Activated naive CD8-positive, alpha-beta T cell treated with anti-CD3 and anti-CD28 coated beads, Interleukin-2, amount 10 ng/mL, durations not matched to agents 7 days and 5 days (primary cell): ENCODE data around the gene DNAJA3. TPM values are rescaled to one million over a fixed set of nuclear protein-coding genes. Genes with fewer than 3 reads are reported as not detected.
A peak's percentile ranks its signal among the peaks of the same experiment; 100 is the strongest.

Source experiments
- ATAC-seq: fragments of 150-1000 bp; cut with Tn5 transposase; one replicate; pipeline ENCODE4 v1.10.0; 2021; ENCODE audit warnings: low read depth, moderate library complexity
- POLR2A ChIA-PET: fragments of 350-600 bp; sonication (Branson Sonifier 250); formaldehyde crosslinking; loops from one replicate; lab custom pipeline; 2021; ENCODE audit warnings: antibody characterized with exemption; lab: Charles Lee
- DNase-seq: peaks from one replicate; pipeline ENCODE4 v3.0.0; 2021
- H3K27ac Mint-ChIP-seq: one replicate; pipeline ENCODE4 v1.8.0; 2022; ENCODE audit warnings: mild to moderate bottlenecking, mixed read lengths
- H3K27me3 Mint-ChIP-seq: one replicate; pipeline ENCODE4 v1.8.0; 2022; ENCODE audit warnings: mild to moderate bottlenecking, moderate library complexity, mixed read lengths
- H3K36me3 Mint-ChIP-seq: one replicate; pipeline ENCODE4 v1.8.0; 2021; ENCODE audit warnings: mild to moderate bottlenecking, mixed read lengths
- H3K4me1 Mint-ChIP-seq: one replicate; pipeline ENCODE4 v1.8.0; 2021; ENCODE audit warnings: mixed read lengths
- H3K4me3 Mint-ChIP-seq: one replicate; pipeline ENCODE4 v1.8.0; 2022; ENCODE audit warnings: mild to moderate bottlenecking, moderate library complexity, mixed read lengths
- H3K9me3 Mint-ChIP-seq: one replicate; pipeline ENCODE4 v1.8.0; 2021; ENCODE audit warnings: mixed read lengths
- total RNA-seq, 2 experiments: library from RNA; stranded (reverse); gene quantifications; one replicate each; pipeline ENCODE4 v1.2.3, GENCODE V29; 2021

The DNAJA3 gene
- total RNA-seq, 2 experiments from 2014 or later = 52.2 to 62.2 TPM

DNA sequence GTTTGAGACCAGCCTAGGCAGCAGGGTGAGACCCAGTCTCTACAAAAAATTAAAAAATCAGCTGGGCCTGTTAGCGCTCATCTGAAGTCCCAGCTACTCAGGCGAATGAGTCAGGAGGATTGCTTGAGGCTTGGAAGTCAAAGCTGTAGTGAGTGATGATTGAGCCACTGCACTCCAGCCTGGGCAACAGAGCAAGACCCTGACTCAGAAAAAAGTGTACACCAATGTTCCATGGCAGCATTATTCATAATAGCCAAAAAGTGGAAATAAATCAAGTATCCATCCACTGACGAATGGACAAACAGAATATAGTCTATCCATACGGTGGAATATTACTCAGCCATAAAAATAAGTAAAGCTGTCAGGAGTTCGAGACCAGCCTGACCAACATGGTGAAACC lies 46.2 kb downstream of the DNAJA3 start:
- Mint-ChIP-seq H3K36me3 (peaks cover 9% of the 10 kb centered on the region), H3K4me1 (peaks cover 21% of the 10 kb centered on the region), H3K27ac (no peak overlapping the region), H3K9me3 (no peaks in the 10 kb centered on the region), H3K4me3 (no peak overlapping the region), H3K27me3 (no peaks in the 10 kb centered on the region)
- ATAC-seq (no peak), DNase-seq (no peak)
- POLR2A ChIA-PET = interaction anchor here (0.6 to 0.7 kb wide), 2 partner anchors 9 to 169 kb away, joined by 4 to 7 read pairs; no protein-coding TSS in a partner anchor

DNA sequence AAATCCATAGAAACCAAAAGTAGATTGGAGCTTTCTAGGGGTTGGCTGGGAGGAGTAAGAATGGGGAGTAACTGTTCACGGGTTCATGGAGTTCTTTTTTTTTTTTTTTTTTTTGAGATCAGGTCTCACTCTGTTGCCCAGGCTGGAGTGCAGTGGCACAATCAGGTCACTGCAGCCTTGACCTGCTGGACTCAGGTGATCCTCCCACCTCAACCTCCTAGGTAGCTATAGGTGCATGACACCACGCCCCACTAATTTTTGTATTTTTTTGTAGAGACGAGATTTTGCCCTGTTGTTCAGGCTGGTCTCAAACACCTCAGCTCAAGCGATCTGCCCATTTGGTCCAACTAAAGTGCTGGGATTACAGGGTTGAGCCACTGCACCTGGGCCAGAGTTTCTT lies 47.2 kb downstream of the DNAJA3 start:
- Mint-ChIP-seq H3K27ac (peak overlapping the region; percentile 43), H3K36me3 (peaks cover 7% of the 10 kb centered on the region), H3K4me1 (peaks cover 26% of the 10 kb centered on the region), H3K4me3 (peak overlapping the region; percentile 90), H3K27me3 (no peaks in the 10 kb centered on the region), H3K9me3 (no peaks in the 10 kb centered on the region)
- no peak for ATAC-seq
- POLR2A ChIA-PET = interaction anchor here (1.2 kb wide), 1 partner anchor 75 kb away, joined by 3 read pairs; no protein-coding TSS in a partner anchor
- no peak for DNase-seq

DNA sequence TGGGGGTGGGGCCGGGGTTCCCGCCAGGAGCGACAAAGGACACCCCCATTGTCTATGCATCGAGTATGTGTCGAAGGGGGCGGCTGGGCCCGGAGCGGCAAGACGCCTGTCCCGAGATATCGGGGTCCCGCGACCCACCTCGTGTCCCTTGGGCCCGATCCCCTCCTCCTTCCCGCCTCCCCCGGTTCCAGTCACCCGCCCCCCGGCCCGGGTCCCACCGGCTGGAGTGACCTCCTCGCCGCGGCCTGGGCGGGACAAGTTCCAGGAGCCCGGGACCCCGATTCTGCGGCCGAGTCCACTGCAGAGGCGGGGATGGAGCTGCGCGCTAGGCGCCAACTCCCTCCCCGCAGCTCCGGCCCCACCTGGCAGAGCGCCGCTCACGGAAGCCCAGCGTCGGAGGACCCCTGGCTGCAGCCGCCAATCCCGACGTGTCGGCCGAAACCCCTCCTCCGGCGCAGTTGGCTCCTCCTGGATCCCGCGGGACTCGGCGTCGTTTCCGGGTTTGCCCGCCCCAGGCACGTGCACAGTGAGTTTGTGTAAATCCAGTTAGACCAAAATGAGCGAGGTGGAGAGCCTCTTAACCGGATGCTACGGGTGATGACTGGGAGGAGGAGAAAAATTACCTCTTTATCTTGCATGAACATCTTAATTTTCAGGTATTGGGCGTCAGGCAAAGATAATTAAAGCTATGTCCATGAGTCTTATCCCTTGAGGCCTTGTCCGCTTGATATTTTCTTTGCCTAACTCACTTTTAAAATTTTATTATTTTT lies 48.7 kb downstream of the DNAJA3 start, which contains the start of gene NMRAL1:
TSS of gene NMRAL1 (minus strand) at position 434 of the 770 bp plus-strand sequence. CDS start 493 bp downstream, outside the sequence.
- Mint-ChIP-seq H3K4me3 (peak within 1 kb of the TSS; percentile 95), H3K27me3 (no peaks in the 10 kb centered on the region), H3K4me1 (peaks cover 33% of the 10 kb centered on the region), H3K9me3 (no peaks in the 10 kb centered on the region), H3K27ac (peak within 1 kb of the TSS; percentile 95), H3K36me3 (peaks cover 14% of the 10 kb centered on the region)
- DNase-seq = peak; percentile 90
- POLR2A ChIA-PET = interaction anchor here (0.5 to 6.6 kb wide), 10 partner anchors 9 to 360 kb away, joined by 3 to 112 read pairs (median 6); partner anchors contain the start of genes CORO7 and TFAP4
- ATAC-seq = peak; percentile 66

GRCh38 chr16:4475880-4476788 lies 50.5 kb downstream of the DNAJA3 start, which contains the start of gene HMOX2:
TSS of gene HMOX2 (plus strand) at chr16:4476398. CDS start at chr16:4505525, 29,127 bp downstream.
- peak within 1 kb of the TSS; percentile 89 for H3K27ac Mint-ChIP-seq
- peaks cover 31% of the 10 kb centered on the region for H3K4me1 Mint-ChIP-seq
- no peaks in the 10 kb centered on the region for H3K27me3 Mint-ChIP-seq
- peaks cover 13% of the 10 kb centered on the region for H3K36me3 Mint-ChIP-seq
- DNase-seq = peak; percentile 99
- POLR2A ChIA-PET = interaction anchor here (0.6 to 6.6 kb wide), 21 partner anchors 9 to 759 kb away, joined by 3 to 112 read pairs (median 5); partner anchors contain the start of genes CDIP1, CORO7, DNAAF8 and TFAP4
- no peaks in the 10 kb centered on the region for H3K9me3 Mint-ChIP-seq
- peak within 1 kb of the TSS; percentile 95 for H3K4me3 Mint-ChIP-seq
- peak; percentile 78 for ATAC-seq

DNA sequence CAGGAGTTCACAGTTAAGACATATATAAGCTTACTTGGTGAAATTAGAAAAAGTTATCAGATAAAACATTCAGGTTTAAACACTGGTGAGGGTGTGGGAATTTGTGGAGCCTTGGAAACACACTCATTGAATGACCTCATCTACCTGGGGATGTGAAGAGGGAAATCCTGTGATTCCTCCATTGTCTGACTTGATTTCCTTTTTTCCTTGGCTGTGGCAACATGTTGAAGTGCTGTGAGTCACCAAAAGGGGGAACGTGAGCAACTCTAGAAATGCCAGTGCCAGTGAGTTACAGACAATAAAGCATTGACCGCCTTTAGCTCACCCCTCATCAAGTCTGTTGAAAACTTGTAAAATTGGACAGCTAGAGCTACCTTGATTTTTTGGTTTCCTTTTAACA lies 52.3 kb downstream of the DNAJA3 start:
- DNase-seq (no peak), ATAC-seq (no peak)
- H3K4me1 Mint-ChIP-seq = peaks cover 42% of the 10 kb centered on the region
- H3K27ac Mint-ChIP-seq = peak overlapping the region; percentile 89
- no peaks in the 10 kb centered on the region for H3K9me3 Mint-ChIP-seq
- POLR2A ChIA-PET = interaction anchor here (0.6 to 6.6 kb wide), 7 partner anchors 10 to 216 kb away, joined by 3 to 112 read pairs (median 21); partner anchors contain the start of genes CORO7 and NUDT16L1
- peak overlapping the region; percentile 95 for H3K4me3 Mint-ChIP-seq
- peaks cover 17% of the 10 kb centered on the region for H3K36me3 Mint-ChIP-seq
- no peaks in the 10 kb centered on the region for H3K27me3 Mint-ChIP-seq

- Mint-ChIP-seq H3K4me3 (peak overlapping the region; percentile 36), H3K36me3 (peaks cover 30% of the 10 kb centered on the region), H3K4me1 (peaks cover 43% of the 10 kb centered on the region), H3K9me3 (no peaks in the 10 kb centered on the region), H3K27ac (peak overlapping the region; percentile 82), H3K27me3 (no peaks in the 10 kb centered on the region)
- POLR2A ChIA-PET = interaction anchor here (0.7 to 2.1 kb wide), 5 partner anchors 24 to 227 kb away, joined by 3 to 13 read pairs (median 3); partner anchors contain the start of gene MGRN1
- DNase-seq (no peak), ATAC-seq (no peak)
Observed at GRCh38 chr16:4481526-4481925, 55.9 kb downstream of the DNAJA3 start.

DNA sequence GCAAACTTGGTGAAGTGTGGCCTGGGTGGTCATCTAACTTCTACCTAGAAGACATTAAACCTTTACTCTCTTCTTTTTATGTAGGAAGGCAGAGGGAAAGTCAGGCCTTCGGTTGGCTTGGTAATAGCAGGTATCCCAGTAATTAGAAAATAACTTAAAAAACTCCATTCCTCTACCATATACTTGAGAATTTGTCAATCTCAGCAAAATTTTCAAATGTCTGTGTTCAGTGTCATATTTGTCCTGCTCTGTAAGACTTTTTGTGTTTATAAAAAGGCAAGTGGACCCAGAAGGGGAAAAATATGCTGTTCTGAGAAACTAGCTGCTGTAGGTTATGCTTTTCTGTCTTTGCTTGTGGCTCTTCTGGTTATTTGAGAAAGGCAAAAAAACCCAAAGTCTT lies 56.3 kb downstream of the DNAJA3 start:
- Mint-ChIP-seq H3K4me3 (peak overlapping the region; percentile 36), H3K9me3 (no peaks in the 10 kb centered on the region), H3K27me3 (no peaks in the 10 kb centered on the region), H3K36me3 (peaks cover 31% of the 10 kb centered on the region), H3K4me1 (peaks cover 45% of the 10 kb centered on the region), H3K27ac (peak overlapping the region; percentile 82)
- DNase-seq (no peak), ATAC-seq (peak; percentile 34)
- POLR2A ChIA-PET = interaction anchor here (0.8 to 2.1 kb wide), 3 partner anchors 23 to 142 kb away, joined by 3 to 13 read pairs (median 5); partner anchors contain the start of gene MGRN1

- DNase-seq (no peak), ATAC-seq (no peak)
- peak overlapping the region; percentile 97 for H3K27ac Mint-ChIP-seq
- H3K9me3 Mint-ChIP-seq = no peaks in the 10 kb centered on the region
- H3K36me3 Mint-ChIP-seq = peaks cover 30% of the 10 kb centered on the region
- H3K4me1 Mint-ChIP-seq = peaks cover 55% of the 10 kb centered on the region
- no peak overlapping the region for H3K4me3 Mint-ChIP-seq
- POLR2A ChIA-PET = interaction anchor here (0.6 to 5.6 kb wide), 5 partner anchors 9 to 72 kb away, joined by 4 to 112 read pairs (median 6); partner anchors contain the start of genes HMOX2 and NMRAL1
- no peaks in the 10 kb centered on the region for H3K27me3 Mint-ChIP-seq
Observed at GRCh38 chr16:4486126-4486893, 60.6 kb downstream of the DNAJA3 start.

DNA sequence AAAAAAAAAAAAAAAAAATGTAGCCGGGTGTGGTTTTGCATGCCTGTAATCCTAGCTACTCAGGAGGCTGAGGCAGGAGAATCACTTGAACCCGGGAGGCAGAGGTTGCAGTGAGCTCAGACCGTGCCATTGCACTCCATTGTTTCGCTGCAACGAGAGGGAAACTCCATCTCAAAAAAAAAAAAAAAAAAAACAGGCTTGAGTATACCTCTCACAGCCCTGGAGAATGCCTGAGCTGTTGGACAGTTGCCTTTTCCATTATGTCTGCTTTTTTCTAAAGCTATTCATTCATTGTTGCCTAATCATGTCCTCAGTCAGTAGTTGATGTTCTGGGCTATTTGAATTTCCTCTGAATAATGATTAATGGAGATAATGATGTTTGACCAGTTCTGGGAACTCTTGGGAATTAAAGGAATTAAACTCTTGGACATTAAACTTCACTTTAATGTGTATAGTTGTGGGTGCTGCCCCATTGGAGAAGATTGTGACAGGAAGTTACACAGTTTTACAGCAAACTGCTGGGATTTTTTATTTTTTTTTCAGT lies 62.4 kb downstream of the DNAJA3 start:
- Mint-ChIP-seq H3K27me3 (no peaks in the 10 kb centered on the region), H3K36me3 (peaks cover 24% of the 10 kb centered on the region), H3K27ac (peak overlapping the region; percentile 97), H3K4me3 (peak overlapping the region; percentile 84), H3K9me3 (no peaks in the 10 kb centered on the region), H3K4me1 (peaks cover 41% of the 10 kb centered on the region)
- ATAC-seq (peak; percentile 52), DNase-seq (no peak)
- POLR2A ChIA-PET = interaction anchor here (0.7 to 5.6 kb wide), 8 partner anchors 11 to 405 kb away, joined by 3 to 112 read pairs (median 4); partner anchors contain the start of genes HMOX2 and NMRAL1

GRCh38 chr16:4488499-4488967 lies 62.9 kb downstream of the DNAJA3 start:
- Mint-ChIP-seq H3K27me3 (no peaks in the 10 kb centered on the region), H3K36me3 (peaks cover 26% of the 10 kb centered on the region), H3K4me1 (peaks cover 43% of the 10 kb centered on the region), H3K27ac (peak overlapping the region; percentile 97), H3K9me3 (no peaks in the 10 kb centered on the region), H3K4me3 (peak overlapping the region; percentile 84)
- POLR2A ChIA-PET = interaction anchor here (0.7 to 5.6 kb wide), 4 partner anchors 11 to 49 kb away, joined by 3 to 112 read pairs (median 40); partner anchors contain the start of genes HMOX2 and NMRAL1
- ATAC-seq = peak; percentile 84
- DNase-seq = no peak

DNA sequence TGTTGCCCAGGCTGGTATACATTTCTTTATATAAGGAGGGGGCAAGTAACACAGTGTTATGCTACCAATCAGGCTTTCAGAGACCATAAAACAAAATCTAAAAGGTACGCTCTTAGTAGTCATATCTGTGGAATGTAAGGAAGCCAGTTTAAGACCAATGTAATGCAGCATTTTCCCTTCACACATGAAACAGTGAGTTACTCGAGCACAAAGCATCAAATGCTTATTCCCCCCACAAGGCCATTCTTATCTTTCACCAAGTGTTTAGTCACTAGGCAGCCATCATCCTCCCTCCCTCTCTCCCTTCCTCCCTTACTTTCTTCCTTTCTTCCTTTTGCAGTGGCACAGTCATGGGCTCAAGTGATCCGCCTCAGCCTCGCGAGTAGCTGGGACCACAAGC lies 63.4 kb downstream of the DNAJA3 start:
- Mint-ChIP-seq H3K27me3 (no peaks in the 10 kb centered on the region), H3K9me3 (no peaks in the 10 kb centered on the region), H3K4me3 (peak overlapping the region; percentile 84), H3K4me1 (peaks cover 44% of the 10 kb centered on the region), H3K27ac (peak overlapping the region; percentile 97), H3K36me3 (peaks cover 24% of the 10 kb centered on the region)
- DNase-seq (no peak), ATAC-seq (no peak)
- POLR2A ChIA-PET = interaction anchor here (1.4 to 5.6 kb wide), 5 partner anchors 12 to 30 kb away, joined by 3 to 112 read pairs (median 13); partner anchors contain the start of genes HMOX2 and NMRAL1
